Measurements from ENCODE around the gene PSMB9.

The PSMB9 gene

DNA sequence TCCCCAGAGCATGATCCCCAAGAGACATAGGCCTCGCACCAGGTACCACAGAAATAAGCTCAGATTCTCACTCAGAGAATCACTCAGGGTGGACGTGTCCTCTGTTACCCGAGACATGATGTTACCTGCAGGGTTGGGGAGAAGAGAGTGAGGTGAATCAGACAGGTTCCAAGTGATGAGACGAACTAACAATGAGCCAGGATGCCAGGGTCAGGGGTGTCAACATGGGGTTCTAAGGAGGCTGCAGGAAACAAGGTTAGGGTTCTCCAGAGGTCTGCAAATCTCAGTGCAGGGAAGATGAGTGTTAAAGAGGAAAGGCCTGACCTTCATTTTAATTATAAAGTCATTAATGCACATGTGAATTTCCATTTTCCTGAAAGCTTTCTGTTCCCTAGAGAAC, 3.0 kb upstream of the PSMB9 start:
- no peak for DNase-seq (ENCODE audit: low read depth)
- TF ChIP-seq, protein P1, sequence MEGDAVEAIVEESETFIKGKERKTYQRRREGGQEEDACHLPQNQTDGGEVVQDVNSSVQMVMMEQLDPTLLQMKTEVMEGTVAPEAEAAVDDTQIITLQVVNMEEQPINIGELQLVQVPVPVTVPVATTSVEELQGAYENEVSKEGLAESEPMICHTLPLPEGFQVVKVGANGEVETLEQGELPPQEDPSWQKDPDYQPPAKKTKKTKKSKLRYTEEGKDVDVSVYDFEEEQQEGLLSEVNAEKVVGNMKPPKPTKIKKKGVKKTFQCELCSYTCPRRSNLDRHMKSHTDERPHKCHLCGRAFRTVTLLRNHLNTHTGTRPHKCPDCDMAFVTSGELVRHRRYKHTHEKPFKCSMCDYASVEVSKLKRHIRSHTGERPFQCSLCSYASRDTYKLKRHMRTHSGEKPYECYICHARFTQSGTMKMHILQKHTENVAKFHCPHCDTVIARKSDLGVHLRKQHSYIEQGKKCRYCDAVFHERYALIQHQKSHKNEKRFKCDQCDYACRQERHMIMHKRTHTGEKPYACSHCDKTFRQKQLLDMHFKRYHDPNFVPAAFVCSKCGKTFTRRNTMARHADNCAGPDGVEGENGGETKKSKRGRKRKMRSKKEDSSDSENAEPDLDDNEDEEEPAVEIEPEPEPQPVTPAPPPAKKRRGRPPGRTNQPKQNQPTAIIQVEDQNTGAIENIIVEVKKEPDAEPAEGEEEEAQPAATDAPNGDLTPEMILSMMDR (conservative IDR thresholded peaks at IDR 0.05; ENCODE audit: low read depth, low read length): no peak
- H3K4me3 ChIP-seq (ENCODE audit: low read depth, low read length): no peak overlapping the region

DNA sequence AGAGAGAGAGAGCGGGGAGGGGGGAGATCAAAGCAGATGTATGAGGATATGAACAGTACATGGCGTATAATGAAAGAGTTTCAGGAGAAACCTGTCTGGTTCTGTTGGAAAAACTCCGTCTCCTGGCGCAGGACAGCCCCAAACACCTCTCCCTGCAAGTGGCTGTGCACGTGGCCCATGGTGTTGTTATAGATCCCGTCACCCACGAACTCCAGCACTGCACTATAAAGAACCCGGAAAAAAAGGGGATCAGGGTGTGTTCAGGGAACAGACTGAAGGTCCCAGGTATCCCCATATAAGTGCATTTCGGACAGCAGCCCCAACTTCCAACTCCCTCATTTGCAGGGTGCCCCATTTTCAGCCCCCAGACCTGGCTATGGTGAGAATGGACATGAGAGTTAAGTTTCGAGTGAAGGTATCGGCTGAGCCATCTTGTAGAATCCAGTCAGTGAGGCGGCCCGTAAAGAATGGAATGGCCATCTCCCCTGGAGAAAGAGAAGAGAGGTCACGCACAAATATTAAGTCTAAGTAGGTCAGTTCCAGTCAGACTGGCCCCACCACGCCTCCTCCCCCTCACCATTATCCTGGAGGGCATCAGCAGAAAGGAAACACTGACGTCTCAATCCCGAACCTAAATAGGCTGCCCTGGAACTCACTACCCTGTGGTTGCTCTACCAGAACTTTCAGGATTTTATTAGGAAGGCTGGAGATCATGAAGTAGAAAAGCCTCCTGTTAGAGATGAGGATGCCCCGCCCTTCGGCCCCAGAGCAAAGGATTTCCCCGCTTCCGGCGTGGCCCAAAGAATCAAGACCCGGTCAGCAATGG, 1.8 kb upstream of the PSMB9 start:
- H3K4me3 ChIP-seq (ENCODE audit: low read depth, low read length): peak overlapping the region; percentile 90
- TF ChIP-seq, protein P1 (conservative IDR thresholded peaks at IDR 0.05; ENCODE audit: low read depth, low read length): no peak
- DNase-seq (ENCODE audit: low read depth): no peak

- H3K4me3 ChIP-seq (ENCODE audit: low read depth, low read length): peak overlapping the region; percentile 90
- DNase-seq (ENCODE audit: low read depth): peak; percentile 39
- TF ChIP-seq, protein P1 (conservative IDR thresholded peaks at IDR 0.05; ENCODE audit: low read depth, low read length): no peak
Observed at GRCh38 chr6:32852844-32853540, 1.0 kb upstream of the PSMB9 start.

DNA sequence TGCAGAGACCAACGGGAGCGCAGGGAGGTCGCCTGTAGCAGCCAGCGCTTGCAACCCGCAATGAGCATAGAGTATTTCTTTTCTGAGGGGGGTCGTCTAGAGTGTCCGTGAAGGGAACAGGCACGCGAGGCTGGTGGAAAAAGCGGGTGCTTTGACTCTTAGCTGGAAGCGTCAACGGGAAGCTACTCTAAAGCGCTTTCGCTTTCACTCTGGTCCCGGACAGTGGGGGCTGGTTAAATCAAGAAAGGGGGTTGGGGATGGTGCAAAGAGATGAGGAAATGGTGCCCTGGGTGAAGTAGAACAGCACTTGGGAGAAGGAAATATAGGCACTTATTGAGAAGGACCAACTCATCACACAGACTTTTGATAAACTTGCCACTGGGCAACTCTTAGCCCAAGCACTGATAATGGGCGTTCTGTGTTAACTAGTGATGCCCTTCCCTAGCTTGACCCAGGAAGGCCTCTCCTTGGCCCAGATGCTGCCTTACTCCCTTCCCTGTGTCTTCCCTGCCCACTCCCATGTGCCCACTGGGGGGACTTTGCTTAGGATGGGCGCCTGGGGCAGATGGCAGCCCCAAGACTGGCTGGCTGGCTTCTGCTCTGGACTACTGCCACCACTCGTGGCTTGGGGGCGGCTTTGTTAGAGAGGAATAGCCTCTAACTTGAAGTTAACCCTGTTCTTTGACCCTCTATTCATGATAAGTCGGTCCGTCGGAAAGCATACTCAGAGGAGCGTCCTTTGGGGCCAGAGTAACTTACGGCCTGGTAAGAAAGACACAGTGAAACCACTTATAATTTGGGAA, 585 bp downstream of the PSMB9 start:
- TF ChIP-seq, protein P1 (conservative IDR thresholded peaks at IDR 0.05; ENCODE audit: low read depth, low read length): no peak
- peak; percentile 50 for DNase-seq (ENCODE audit: low read depth)
- peak overlapping the region; percentile 90 for H3K4me3 ChIP-seq (ENCODE audit: low read depth, low read length)

DNA sequence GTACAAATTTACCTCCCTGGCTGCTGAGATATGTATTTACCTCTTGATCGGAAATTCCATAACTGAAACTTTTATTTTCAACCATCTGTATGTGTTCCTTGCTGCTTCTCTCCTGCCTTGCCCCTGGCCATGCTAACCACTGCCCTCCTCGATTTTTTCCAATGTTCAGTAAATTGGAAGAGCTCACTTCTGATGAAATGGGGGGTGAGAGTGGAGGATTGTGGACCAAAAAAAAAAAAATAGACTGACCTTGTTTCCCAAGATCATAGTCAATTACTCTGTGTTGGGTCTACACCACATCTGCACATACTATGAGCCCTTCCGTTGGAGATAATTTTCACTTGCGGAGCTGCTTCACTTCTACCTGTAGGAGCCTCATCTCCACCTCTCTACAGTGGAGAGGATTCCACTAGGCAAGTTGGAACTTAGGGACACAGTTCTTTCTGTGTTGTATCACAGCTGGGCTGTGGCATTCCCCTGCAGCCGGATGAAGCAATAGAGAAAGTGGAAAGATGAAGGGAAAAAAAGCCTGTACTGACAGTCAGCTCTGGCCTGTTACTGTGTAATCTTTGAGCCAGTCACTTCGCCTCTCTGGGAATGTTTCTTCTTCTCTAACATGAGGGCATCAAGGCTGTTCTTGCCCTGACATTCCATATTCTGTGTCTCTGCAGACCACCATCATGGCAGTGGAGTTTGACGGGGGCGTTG, 1.6 kb downstream of the PSMB9 start:
- DNase-seq (ENCODE audit: low read depth): no peak
- no peak overlapping the region for H3K4me3 ChIP-seq (ENCODE audit: low read depth, low read length)
- TF ChIP-seq, protein P1 (conservative IDR thresholded peaks at IDR 0.05; ENCODE audit: low read depth, low read length): no peak

GRCh38 chr6:32857156-32857891, 3.3 kb downstream of the PSMB9 start:
- TF ChIP-seq, protein P1 (conservative IDR thresholded peaks at IDR 0.05; ENCODE audit: low read depth, low read length): no peak
- no peak overlapping the region for H3K4me3 ChIP-seq (ENCODE audit: low read depth, low read length)

More at GRCh38 chr6:32857156-32857891, 3.3 kb downstream of the PSMB9 start:
- no peak for DNase-seq (ENCODE audit: low read depth)

All from choroid plexus epithelial cell (primary cell).